Nephron progenitor cell (in vitro differentiated cells): ENCODE data around the gene RFC3.
A peak's percentile ranks its signal among the peaks of the same experiment; 100 is the strongest.

Experiments used
- DNase-seq: peaks from one replicate; pipeline ENCODE4 v3.0.0; 2021
- H3K27ac Mint-ChIP-seq: 2 replicates; pipeline ENCODE4 v1.8.0; 2021; ENCODE audit warnings: mild to moderate bottlenecking, moderate library complexity, mixed read lengths
- H3K27me3 Mint-ChIP-seq: 2 replicates; pipeline ENCODE4 v1.8.0; 2021; ENCODE audit warnings: mild to moderate bottlenecking, low read depth, mixed read lengths; ENCODE audit not compliant: poor library complexity
- H3K36me3 Mint-ChIP-seq: 2 replicates; pipeline ENCODE4 v1.8.0; 2021; ENCODE audit warnings: low read depth, mixed read lengths
- H3K4me1 Mint-ChIP-seq: 2 replicates; pipeline ENCODE4 v1.8.0; 2021; ENCODE audit warnings: mixed read lengths
- H3K4me3 Mint-ChIP-seq: 2 replicates; pipeline ENCODE4 v1.8.0; 2021; ENCODE audit warnings: mild to moderate bottlenecking, moderate library complexity, mixed read lengths
- H3K9me3 Mint-ChIP-seq: 2 replicates; pipeline ENCODE4 v1.8.0; 2021; ENCODE audit warnings: mild to moderate bottlenecking, moderate library complexity, mixed read lengths
- CTCF ChIP-seq: fragments of 200-600 bp; sonication (generic); IDR thresholded peaks from 2 replicates; pipeline ENCODE4 v1.5.0; 2021; ENCODE audit warnings: antibody characterized with exemption

RFC3 gene

GRCh38 chr13:33870046-33870668 lies 52.2 kb downstream of the RFC3 start:
- no peaks in the 10 kb centered on the region for H3K9me3 Mint-ChIP-seq
- no peak for TF ChIP-seq CTCF
- H3K27me3 Mint-ChIP-seq: peaks cover 3% of the 10 kb centered on the region

GRCh38 chr13:33871207-33872004 lies 53.5 kb downstream of the RFC3 start:
- Mint-ChIP-seq H3K4me1 (no peaks in the 10 kb centered on the region), H3K4me3 (no peak overlapping the region), H3K27ac (no peak overlapping the region), H3K27me3 (no peaks in the 10 kb centered on the region), H3K36me3 (peaks cover 39% of the 10 kb centered on the region), H3K9me3 (no peaks in the 10 kb centered on the region)
- DNase-seq: no peak
- TF ChIP-seq CTCF: no peak

More at GRCh38 chr13:33870046-33870668, 52.2 kb downstream of the RFC3 start:
- H3K4me3 Mint-ChIP-seq: no peak overlapping the region
- peak overlapping the region; percentile 54 for H3K27ac Mint-ChIP-seq
- DNase-seq: no peak
- H3K4me1 Mint-ChIP-seq: no peaks in the 10 kb centered on the region
- H3K36me3 Mint-ChIP-seq: peaks cover 43% of the 10 kb centered on the region

GRCh38 chr13:33872005-33872351 lies 54.0 kb downstream of the RFC3 start:
- no peak for TF ChIP-seq CTCF
- no peak overlapping the region for H3K27ac Mint-ChIP-seq

GRCh38 chr13:33873251-33873908 lies 55.4 kb downstream of the RFC3 start:
- no peak overlapping the region for H3K4me3 Mint-ChIP-seq
- H3K27ac Mint-ChIP-seq: no peak overlapping the region
- H3K4me1 Mint-ChIP-seq: no peaks in the 10 kb centered on the region
- H3K27me3 Mint-ChIP-seq: no peaks in the 10 kb centered on the region
- TF ChIP-seq CTCF: no peak
- peaks cover 28% of the 10 kb centered on the region for H3K36me3 Mint-ChIP-seq
- H3K9me3 Mint-ChIP-seq: no peaks in the 10 kb centered on the region
- no peak for DNase-seq

More at GRCh38 chr13:33872005-33872351, 54.0 kb downstream of the RFC3 start:
- no peaks in the 10 kb centered on the region for H3K9me3 Mint-ChIP-seq
- no peak for DNase-seq
- no peak overlapping the region for H3K4me3 Mint-ChIP-seq
- H3K36me3 Mint-ChIP-seq: peaks cover 37% of the 10 kb centered on the region
- H3K27me3 Mint-ChIP-seq: no peaks in the 10 kb centered on the region
- no peaks in the 10 kb centered on the region for H3K4me1 Mint-ChIP-seq

- Mint-ChIP-seq H3K4me1 (no peaks in the 10 kb centered on the region), H3K9me3 (peaks cover 2% of the 10 kb centered on the region), H3K27me3 (no peaks in the 10 kb centered on the region), H3K27ac (no peak overlapping the region), H3K36me3 (peaks cover 31% of the 10 kb centered on the region), H3K4me3 (no peak overlapping the region)
- no peak for TF ChIP-seq CTCF
- no peak for DNase-seq
Observed at GRCh38 chr13:33874871-33875270, 56.9 kb downstream of the RFC3 start.
